GM19238 (cell line): ENCODE data around the gene TMEM184A.

Source experiments
- DNase-seq: peaks from one replicate; pipeline ENCODE4 v3.0.0; 2011; ENCODE audit warnings: low spot score; ENCODE audit not compliant: insufficient read length

Gene TMEM184A

GRCh38 chr7:1505731-1506550 is 50.1 kb downstream of the TMEM184A start:
- DNase-seq = no peak

- DNase-seq = peak; percentile 98
Observed at GRCh38 chr7:1503816-1504775, 51.9 kb downstream of the TMEM184A start, which contains the start of gene INTS1. TSS of gene INTS1 (minus strand) at chr7:1504389. CDS start at chr7:1503960, 429 bp downstream.

- no peak for DNase-seq
Observed at GRCh38 chr7:1503390-1503789, 52.6 kb downstream of the TMEM184A start.

- DNase-seq = no peak
Observed at GRCh38 chr7:1502845-1503244, 53.2 kb downstream of the TMEM184A start.

- no peak for DNase-seq
Observed at GRCh38 chr7:1501487-1502270, 54.3 kb downstream of the TMEM184A start.

GRCh38 chr7:1500064-1500807 is 55.8 kb downstream of the TMEM184A start:
- DNase-seq = no peak

- DNase-seq = no peak
Observed at GRCh38 chr7:1499367-1500029, 56.5 kb downstream of the TMEM184A start.

- DNase-seq = no peak
Observed at GRCh38 chr7:1498370-1499305, 57.4 kb downstream of the TMEM184A start.

GRCh38 chr7:1497293-1497927 is 58.6 kb downstream of the TMEM184A start:
- DNase-seq = no peak

GRCh38 chr7:1496531-1497292 is 59.3 kb downstream of the TMEM184A start:
- DNase-seq = no peak

- no peak for DNase-seq
Observed at GRCh38 chr7:1495564-1496242, 60.3 kb downstream of the TMEM184A start.

GRCh38 chr7:1494866-1495563 is 61.0 kb downstream of the TMEM184A start:
- DNase-seq = no peak

GRCh38 chr7:1494447-1494846 is 61.6 kb downstream of the TMEM184A start:
- DNase-seq = no peak

GRCh38 chr7:1493571-1493970 is 62.4 kb downstream of the TMEM184A start:
- DNase-seq = no peak

GRCh38 chr7:1493129-1493528 is 62.9 kb downstream of the TMEM184A start:
- DNase-seq = no peak

GRCh38 chr7:1492640-1493039 is 63.4 kb downstream of the TMEM184A start:
- no peak for DNase-seq
